ENCODE data around the gene TMEM170A. TPM values are rescaled to one million over a fixed set of nuclear protein-coding genes. Genes with fewer than 3 reads are reported as not detected.

TMEM170A gene
- total and polyA plus RNA-seq, 2 of the 13 experiments (the other 11 are each of a cell fraction or from before 2014, with no cell fraction given), result 35.7 to 39.7 TPM

DNA sequence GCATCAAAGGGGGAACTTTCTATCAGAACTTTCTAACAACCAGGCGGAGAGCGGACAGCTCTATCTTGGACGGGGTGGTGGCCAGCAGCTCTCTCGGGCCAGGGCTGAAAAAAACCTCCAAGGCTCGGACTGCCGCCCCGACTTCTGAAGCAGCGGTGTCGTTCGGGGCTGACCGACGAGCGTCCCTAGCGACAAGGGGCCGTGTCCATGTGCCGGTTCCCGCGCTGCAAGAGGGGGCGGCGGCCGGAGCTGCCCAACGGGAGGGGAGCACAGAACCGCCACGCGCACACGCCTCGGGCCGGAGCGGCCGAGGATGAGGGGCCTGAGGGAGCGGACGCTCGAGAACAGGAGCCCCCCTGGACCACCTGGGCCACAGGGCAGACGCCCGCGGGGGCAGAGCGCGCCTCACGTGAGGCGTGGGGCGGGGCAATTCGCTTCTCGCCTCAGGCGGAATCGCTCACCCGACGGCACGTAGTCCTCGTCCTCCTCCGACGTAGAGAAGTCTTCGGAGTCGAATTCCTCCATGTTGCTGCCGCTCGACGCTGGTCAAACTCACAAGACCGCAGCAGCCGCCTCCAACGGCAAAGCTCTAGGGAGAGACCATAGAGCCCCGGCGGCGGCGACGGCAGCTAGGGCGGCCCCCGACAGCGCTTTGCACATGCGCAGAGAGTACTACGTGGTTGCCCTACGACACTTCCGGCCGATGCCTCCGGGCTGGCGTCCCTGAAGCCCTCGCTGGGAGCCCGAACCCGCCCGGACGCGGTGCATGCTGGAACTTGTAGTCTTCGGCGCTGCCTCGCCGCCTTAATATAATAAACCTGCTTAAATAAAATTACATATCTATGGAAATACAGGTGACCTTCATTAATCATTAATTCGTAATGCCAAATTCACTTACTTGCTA lies 31.4 kb downstream of the TMEM170A start, which contains the start of gene CFDP1 (continued):
- TF ChIP-seq, protein P1, sequence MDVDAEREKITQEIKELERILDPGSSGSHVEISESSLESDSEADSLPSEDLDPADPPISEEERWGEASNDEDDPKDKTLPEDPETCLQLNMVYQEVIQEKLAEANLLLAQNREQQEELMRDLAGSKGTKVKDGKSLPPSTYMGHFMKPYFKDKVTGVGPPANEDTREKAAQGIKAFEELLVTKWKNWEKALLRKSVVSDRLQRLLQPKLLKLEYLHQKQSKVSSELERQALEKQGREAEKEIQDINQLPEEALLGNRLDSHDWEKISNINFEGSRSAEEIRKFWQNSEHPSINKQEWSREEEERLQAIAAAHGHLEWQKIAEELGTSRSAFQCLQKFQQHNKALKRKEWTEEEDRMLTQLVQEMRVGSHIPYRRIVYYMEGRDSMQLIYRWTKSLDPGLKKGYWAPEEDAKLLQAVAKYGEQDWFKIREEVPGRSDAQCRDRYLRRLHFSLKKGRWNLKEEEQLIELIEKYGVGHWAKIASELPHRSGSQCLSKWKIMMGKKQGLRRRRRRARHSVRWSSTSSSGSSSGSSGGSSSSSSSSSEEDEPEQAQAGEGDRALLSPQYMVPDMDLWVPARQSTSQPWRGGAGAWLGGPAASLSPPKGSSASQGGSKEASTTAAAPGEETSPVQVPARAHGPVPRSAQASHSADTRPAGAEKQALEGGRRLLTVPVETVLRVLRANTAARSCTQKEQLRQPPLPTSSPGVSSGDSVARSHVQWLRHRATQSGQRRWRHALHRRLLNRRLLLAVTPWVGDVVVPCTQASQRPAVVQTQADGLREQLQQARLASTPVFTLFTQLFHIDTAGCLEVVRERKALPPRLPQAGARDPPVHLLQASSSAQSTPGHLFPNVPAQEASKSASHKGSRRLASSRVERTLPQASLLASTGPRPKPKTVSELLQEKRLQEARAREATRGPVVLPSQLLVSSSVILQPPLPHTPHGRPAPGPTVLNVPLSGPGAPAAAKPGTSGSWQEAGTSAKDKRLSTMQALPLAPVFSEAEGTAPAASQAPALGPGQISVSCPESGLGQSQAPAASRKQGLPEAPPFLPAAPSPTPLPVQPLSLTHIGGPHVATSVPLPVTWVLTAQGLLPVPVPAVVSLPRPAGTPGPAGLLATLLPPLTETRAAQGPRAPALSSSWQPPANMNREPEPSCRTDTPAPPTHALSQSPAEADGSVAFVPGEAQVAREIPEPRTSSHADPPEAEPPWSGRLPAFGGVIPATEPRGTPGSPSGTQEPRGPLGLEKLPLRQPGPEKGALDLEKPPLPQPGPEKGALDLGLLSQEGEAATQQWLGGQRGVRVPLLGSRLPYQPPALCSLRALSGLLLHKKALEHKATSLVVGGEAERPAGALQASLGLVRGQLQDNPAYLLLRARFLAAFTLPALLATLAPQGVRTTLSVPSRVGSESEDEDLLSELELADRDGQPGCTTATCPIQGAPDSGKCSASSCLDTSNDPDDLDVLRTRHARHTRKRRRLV (CRISPR knock-in tag; IDR thresholded peaks at IDR 0.05), result peak; percentile 48; the same call in 1 of the 2 replicates
- peak; percentile 65 for TF ChIP-seq AGO1 (IDR thresholded peaks at IDR 0.05; ENCODE audit: low read depth, low read length, poor library complexity, severe bottlenecking)
- no peak for TF ChIP-seq SP1 (IDR thresholded peaks at IDR 0.05)
- peak; percentile 74 for TF ChIP-seq SP1 (CRISPR knock-in tag; IDR thresholded peaks at IDR 0.05)
- TF ChIP-seq, protein P2, sequence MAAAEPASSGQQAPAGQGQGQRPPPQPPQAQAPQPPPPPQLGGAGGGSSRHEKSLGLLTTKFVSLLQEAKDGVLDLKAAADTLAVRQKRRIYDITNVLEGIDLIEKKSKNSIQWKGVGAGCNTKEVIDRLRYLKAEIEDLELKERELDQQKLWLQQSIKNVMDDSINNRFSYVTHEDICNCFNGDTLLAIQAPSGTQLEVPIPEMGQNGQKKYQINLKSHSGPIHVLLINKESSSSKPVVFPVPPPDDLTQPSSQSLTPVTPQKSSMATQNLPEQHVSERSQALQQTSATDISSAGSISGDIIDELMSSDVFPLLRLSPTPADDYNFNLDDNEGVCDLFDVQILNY (CRISPR knock-in tag; conservative IDR thresholded peaks at IDR 0.05), result peak; percentile 98
- TF ChIP-seq, protein P3, sequence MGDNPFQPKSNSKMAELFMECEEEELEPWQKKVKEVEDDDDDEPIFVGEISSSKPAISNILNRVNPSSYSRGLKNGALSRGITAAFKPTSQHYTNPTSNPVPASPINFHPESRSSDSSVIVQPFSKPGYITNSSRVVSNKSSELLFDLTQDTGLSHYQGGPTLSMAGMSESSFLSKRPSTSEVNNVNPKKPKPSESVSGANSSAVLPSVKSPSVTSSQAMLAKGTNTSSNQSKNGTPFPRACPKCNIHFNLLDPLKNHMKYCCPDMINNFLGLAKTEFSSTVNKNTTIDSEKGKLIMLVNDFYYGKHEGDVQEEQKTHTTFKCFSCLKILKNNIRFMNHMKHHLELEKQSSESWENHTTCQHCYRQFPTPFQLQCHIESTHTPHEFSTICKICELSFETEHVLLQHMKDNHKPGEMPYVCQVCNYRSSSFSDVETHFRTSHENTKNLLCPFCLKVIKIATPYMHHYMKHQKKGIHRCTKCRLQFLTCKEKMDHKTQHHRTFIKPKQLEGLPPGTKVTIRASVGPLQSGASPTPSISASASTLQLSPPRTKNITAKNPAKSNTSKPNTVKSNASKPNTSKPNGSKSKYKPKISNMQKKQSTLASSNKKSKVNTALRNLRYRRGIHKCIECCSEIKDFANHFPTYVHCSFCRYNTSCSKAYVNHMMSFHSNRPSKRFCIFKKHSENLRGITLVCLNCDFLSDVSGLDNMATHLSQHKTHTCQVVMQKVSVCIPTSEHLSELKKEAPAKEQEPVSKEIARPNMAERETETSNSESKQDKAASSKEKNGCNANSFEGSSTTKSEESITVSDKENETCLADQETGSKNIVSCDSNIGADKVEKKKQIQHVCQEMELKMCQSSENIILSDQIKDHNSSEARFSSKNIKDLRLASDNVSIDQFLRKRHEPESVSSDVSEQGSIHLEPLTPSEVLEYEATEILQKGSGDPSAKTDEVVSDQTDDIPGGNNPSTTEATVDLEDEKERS (CRISPR knock-in tag; IDR thresholded peaks at IDR 0.05), result peak; percentile 94
- TF ChIP-seq, protein P4, sequence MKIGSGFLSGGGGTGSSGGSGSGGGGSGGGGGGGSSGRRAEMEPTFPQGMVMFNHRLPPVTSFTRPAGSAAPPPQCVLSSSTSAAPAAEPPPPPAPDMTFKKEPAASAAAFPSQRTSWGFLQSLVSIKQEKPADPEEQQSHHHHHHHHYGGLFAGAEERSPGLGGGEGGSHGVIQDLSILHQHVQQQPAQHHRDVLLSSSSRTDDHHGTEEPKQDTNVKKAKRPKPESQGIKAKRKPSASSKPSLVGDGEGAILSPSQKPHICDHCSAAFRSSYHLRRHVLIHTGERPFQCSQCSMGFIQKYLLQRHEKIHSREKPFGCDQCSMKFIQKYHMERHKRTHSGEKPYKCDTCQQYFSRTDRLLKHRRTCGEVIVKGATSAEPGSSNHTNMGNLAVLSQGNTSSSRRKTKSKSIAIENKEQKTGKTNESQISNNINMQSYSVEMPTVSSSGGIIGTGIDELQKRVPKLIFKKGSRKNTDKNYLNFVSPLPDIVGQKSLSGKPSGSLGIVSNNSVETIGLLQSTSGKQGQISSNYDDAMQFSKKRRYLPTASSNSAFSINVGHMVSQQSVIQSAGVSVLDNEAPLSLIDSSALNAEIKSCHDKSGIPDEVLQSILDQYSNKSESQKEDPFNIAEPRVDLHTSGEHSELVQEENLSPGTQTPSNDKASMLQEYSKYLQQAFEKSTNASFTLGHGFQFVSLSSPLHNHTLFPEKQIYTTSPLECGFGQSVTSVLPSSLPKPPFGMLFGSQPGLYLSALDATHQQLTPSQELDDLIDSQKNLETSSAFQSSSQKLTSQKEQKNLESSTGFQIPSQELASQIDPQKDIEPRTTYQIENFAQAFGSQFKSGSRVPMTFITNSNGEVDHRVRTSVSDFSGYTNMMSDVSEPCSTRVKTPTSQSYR (CRISPR knock-in tag; IDR thresholded peaks at IDR 0.05; ENCODE audit: borderline replicate concordance), result peak; percentile 40
- TF ChIP-seq RCOR2 (CRISPR knock-in tag; IDR thresholded peaks at IDR 0.05), result peak; percentile 76
- no peak for TF ChIP-seq ZNF550 (CRISPR knock-in tag; IDR thresholded peaks at IDR 0.05; ENCODE audit: borderline replicate concordance)
- TF ChIP-seq, protein P5, sequence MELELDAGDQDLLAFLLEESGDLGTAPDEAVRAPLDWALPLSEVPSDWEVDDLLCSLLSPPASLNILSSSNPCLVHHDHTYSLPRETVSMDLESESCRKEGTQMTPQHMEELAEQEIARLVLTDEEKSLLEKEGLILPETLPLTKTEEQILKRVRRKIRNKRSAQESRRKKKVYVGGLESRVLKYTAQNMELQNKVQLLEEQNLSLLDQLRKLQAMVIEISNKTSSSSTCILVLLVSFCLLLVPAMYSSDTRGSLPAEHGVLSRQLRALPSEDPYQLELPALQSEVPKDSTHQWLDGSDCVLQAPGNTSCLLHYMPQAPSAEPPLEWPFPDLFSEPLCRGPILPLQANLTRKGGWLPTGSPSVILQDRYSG (CRISPR knock-in tag; IDR thresholded peaks at IDR 0.05), result peak; percentile 76; the same call in 1 of the 2 replicates
- no peak for TF ChIP-seq SRSF4 (IDR thresholded peaks at IDR 0.05; ENCODE audit: low read depth, low read length, poor library complexity, severe bottlenecking)
- peak; percentile 82 for TF ChIP-seq KMT2B (CRISPR knock-in tag; IDR thresholded peaks at IDR 0.05)
